Astrocyte (in vitro differentiated cells and primary cell): ENCODE results near the gene ALB. TPM values are rescaled to one million over a fixed set of nuclear protein-coding genes. Genes with fewer than 3 reads are reported as not detected.

Experiments used
- DNase-seq: peaks from one replicate; pipeline ENCODE4 v3.0.0-alpha.2; 2010; ENCODE audit warnings: low read depth
- FAIRE-seq: peaks from 2 replicates; lab custom pipeline; 2011; peaks lifted over from hg19 to GRCh38; lab: Jason Lieb, UNC
- H2AFZ ChIP-seq: 2 replicates; pipeline ENCODE4 v1.6.0; 2012; ENCODE audit warnings: low read depth, low read length, inconsistent platforms
- H3K27ac ChIP-seq: 2 replicates; pipeline ENCODE4 v1.5.1; 2011; ENCODE audit warnings: low read depth, low read length, inconsistent platforms
- H3K27me3 ChIP-seq: 2 replicates; pipeline ENCODE4 v1.6.0; 2011; ENCODE audit warnings: low read length, inconsistent platforms; ENCODE audit not compliant: insufficient read depth
- H3K36me3 ChIP-seq: 2 replicates; pipeline ENCODE4 v1.5.1; 2011; ENCODE audit warnings: low read length, inconsistent platforms; ENCODE audit not compliant: insufficient read depth
- H3K4me1 ChIP-seq: 2 replicates; pipeline ENCODE4 v1.5.1; 2011; ENCODE audit warnings: low read length, inconsistent platforms; ENCODE audit not compliant: insufficient read depth
- H3K4me2 ChIP-seq: 2 replicates; pipeline ENCODE4 v1.6.0; 2012; ENCODE audit warnings: low read length, inconsistent platforms
- H3K4me3 ChIP-seq: 2 replicates; pipeline ENCODE4 v1.5.1; 2011; ENCODE audit warnings: low read depth, mild to moderate bottlenecking, low read length, inconsistent platforms; ENCODE audit not compliant: insufficient read depth
- H3K79me2 ChIP-seq: 2 replicates; pipeline ENCODE4 v1.6.0; 2012; ENCODE audit warnings: mild to moderate bottlenecking, low read length, inconsistent platforms; ENCODE audit not compliant: insufficient read depth
- H3K9ac ChIP-seq: 2 replicates; pipeline ENCODE4 v1.6.0; 2012; ENCODE audit warnings: mild to moderate bottlenecking, low read length, inconsistent platforms
- H3K9me3 ChIP-seq: 2 replicates; pipeline ENCODE4 v1.5.1; 2012; ENCODE audit warnings: low read depth, mild to moderate bottlenecking, low read length, inconsistent platforms; ENCODE audit not compliant: insufficient read depth
- H4K20me1 ChIP-seq: 2 replicates; pipeline ENCODE4 v1.6.0; 2012; ENCODE audit warnings: low read length, inconsistent platforms; ENCODE audit not compliant: insufficient read depth
- H3K27ac Mint-ChIP-seq: one replicate; pipeline ENCODE4 v1.8.0; 2021; ENCODE audit warnings: mild to moderate bottlenecking, mixed read lengths; ENCODE audit not compliant: unreplicated experiment
- H3K27me3 Mint-ChIP-seq: one replicate; pipeline ENCODE4 v1.8.0; 2021; ENCODE audit warnings: low read depth, mixed read lengths; ENCODE audit not compliant: unreplicated experiment
- H3K36me3 Mint-ChIP-seq: one replicate; pipeline ENCODE4 v1.8.0; 2021; ENCODE audit warnings: low read depth, mixed read lengths; ENCODE audit not compliant: unreplicated experiment
- H3K4me1 Mint-ChIP-seq: one replicate; pipeline ENCODE4 v1.8.0; 2021; ENCODE audit warnings: low read depth, mixed read lengths; ENCODE audit not compliant: unreplicated experiment
- H3K4me3 Mint-ChIP-seq: one replicate; pipeline ENCODE4 v1.8.0; 2021; ENCODE audit warnings: mild to moderate bottlenecking, moderate library complexity, mixed read lengths; ENCODE audit not compliant: unreplicated experiment
- H3K9me3 Mint-ChIP-seq: one replicate; pipeline ENCODE4 v1.8.0; 2021; ENCODE audit warnings: mild to moderate bottlenecking, mixed read lengths; ENCODE audit not compliant: unreplicated experiment
- EZH2 ChIP-seq: IDR thresholded peaks from 2 replicates; pipeline ENCODE4 v1.6.1; 2012; ENCODE audit warnings: mild to moderate bottlenecking, low read length, inconsistent platforms; ENCODE audit not compliant: insufficient read depth
- total RNA-seq: library from RNA; stranded (reverse); gene quantifications from 2 replicates; pipeline ENCODE4 v1.2.1, GENCODE V29; 2021
- TF ChIP-seq, protein P1 (sequence below): IDR thresholded peaks from 2 replicates; pipeline ENCODE4 v1.5.1; 2011; ENCODE audit warnings: low read depth, mild to moderate bottlenecking, inconsistent platforms, low read length, moderate library complexity; ENCODE audit not compliant: insufficient read depth

ALB gene
- total RNA-seq, 1 donor from 2014 or later: not detected

DNA sequence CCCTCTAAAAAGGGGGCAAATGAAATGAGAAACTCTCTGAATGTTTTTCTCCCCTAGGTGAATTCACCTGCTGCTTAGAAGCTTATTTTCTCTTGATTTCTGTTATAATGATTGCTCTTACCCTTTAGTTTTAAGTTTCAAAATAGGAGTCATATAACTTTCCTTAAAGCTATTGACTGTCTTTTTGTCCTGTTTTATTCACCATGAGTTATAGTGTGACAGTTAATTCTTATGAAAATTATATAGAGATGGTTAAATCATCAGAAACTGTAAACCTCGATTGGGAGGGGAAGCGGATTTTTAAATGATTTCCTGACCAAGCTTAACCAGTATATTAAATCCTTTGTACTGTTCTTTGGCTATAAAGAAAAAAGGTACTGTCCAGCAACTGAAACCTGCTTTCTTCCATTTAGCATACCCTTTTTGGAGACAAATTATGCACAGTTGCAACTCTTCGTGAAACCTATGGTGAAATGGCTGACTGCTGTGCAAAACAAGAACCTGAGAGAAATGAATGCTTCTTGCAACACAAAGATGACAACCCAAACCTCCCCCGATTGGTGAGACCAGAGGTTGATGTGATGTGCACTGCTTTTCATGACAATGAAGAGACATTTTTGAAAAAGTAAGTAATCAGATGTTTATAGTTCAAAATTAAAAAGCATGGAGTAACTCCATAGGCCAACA, 4.2 kb downstream of the ALB start:
- no peaks in the 10 kb centered on the region for H3K4me1 Mint-ChIP-seq
- FAIRE-seq (no peak), DNase-seq (no peak)
- H3K4me3 ChIP-seq: no peak overlapping the region
- H3K9me3 ChIP-seq: no peaks in the 10 kb centered on the region
- TF ChIP-seq, protein P1, sequence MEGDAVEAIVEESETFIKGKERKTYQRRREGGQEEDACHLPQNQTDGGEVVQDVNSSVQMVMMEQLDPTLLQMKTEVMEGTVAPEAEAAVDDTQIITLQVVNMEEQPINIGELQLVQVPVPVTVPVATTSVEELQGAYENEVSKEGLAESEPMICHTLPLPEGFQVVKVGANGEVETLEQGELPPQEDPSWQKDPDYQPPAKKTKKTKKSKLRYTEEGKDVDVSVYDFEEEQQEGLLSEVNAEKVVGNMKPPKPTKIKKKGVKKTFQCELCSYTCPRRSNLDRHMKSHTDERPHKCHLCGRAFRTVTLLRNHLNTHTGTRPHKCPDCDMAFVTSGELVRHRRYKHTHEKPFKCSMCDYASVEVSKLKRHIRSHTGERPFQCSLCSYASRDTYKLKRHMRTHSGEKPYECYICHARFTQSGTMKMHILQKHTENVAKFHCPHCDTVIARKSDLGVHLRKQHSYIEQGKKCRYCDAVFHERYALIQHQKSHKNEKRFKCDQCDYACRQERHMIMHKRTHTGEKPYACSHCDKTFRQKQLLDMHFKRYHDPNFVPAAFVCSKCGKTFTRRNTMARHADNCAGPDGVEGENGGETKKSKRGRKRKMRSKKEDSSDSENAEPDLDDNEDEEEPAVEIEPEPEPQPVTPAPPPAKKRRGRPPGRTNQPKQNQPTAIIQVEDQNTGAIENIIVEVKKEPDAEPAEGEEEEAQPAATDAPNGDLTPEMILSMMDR: no peak
- no peak for TF ChIP-seq EZH2
- no peak overlapping the region for H3K27ac Mint-ChIP-seq
- no peaks in the 10 kb centered on the region for H3K79me2 ChIP-seq
- no peaks in the 10 kb centered on the region for H3K36me3 ChIP-seq
- no peak overlapping the region for H3K4me3 Mint-ChIP-seq
- H3K9ac ChIP-seq: no peak overlapping the region
- no peaks in the 10 kb centered on the region for H3K36me3 Mint-ChIP-seq
- no peaks in the 10 kb centered on the region for H3K4me1 ChIP-seq
- H3K4me2 ChIP-seq: no peak overlapping the region
- no peaks in the 10 kb centered on the region for H3K27me3 Mint-ChIP-seq
- H3K27me3 ChIP-seq: no peaks in the 10 kb centered on the region
- no peaks in the 10 kb centered on the region for H4K20me1 ChIP-seq
- no peak overlapping the region for H2AFZ ChIP-seq
- no peak overlapping the region for H3K27ac ChIP-seq
- H3K9me3 Mint-ChIP-seq: no peaks in the 10 kb centered on the region

- Histone ChIP-seq H3K27me3 (no peaks in the 10 kb centered on the region), H3K9me3 (no peaks in the 10 kb centered on the region), H3K4me1 (no peaks in the 10 kb centered on the region), H3K4me2 (no peak overlapping the region), H3K79me2 (no peaks in the 10 kb centered on the region), H2AFZ (no peak overlapping the region), H3K9ac (no peak overlapping the region), H3K27ac (no peak overlapping the region), H3K4me3 (no peak overlapping the region), H3K36me3 (no peaks in the 10 kb centered on the region), H4K20me1 (no peaks in the 10 kb centered on the region)
- Mint-ChIP-seq H3K9me3 (no peaks in the 10 kb centered on the region), H3K27me3 (no peaks in the 10 kb centered on the region), H3K27ac (no peak overlapping the region), H3K4me1 (no peaks in the 10 kb centered on the region), H3K36me3 (no peaks in the 10 kb centered on the region), H3K4me3 (no peak overlapping the region)
- DNase-seq (no peak), FAIRE-seq (no peak)
- no peak for TF ChIP-seq EZH2
- TF ChIP-seq, protein P1: no peak
Observed at GRCh38 chr4:73409012-73409862, 5.2 kb downstream of the ALB start.
